Prostate gland (tissue), 2 donors: Measurements from ENCODE around the gene EBF3. TPM values are rescaled to one million over a fixed set of nuclear protein-coding genes. Genes with fewer than 3 reads are reported as not detected.

ENCODE experiments used
- DNase-seq: peaks from one replicate; pipeline ENCODE4 v3.0.0-alpha.2; 2019; ENCODE audit warnings: low spot score
- H3K27ac ChIP-seq, 2 donors: fragments of 200-600 bp; sonication (generic); 2 replicates each; pipeline ENCODE4 v1.5.1; 2017 to 2019
- H3K27me3 ChIP-seq: fragments of 200-600 bp; sonication (generic); replicated peaks from 2 replicates; pipeline ENCODE4 v1.5.1; 2019; ENCODE audit not compliant: insufficient read depth
- H3K36me3 ChIP-seq, 2 donors: fragments of 200-600 bp; sonication (generic); 1 replicate in 1 of 2; 2 replicates in 1 of 2; pipeline versions ENCODE4 v1.5.1 to v1.8.1; 2017 to 2019
- H3K4me1 ChIP-seq: fragments of 200-600 bp; sonication (generic); replicated peaks from 2 replicates; pipeline ENCODE4 v1.5.1; 2019
- H3K4me3 ChIP-seq, 2 donors: fragments of 200-600 bp; sonication (generic); 2 replicates each; pipeline ENCODE4 v1.5.1; 2017 to 2019
- H3K9me3 ChIP-seq: fragments of 200-600 bp; sonication (generic); 2 replicates; pipeline ENCODE4 v1.5.1; 2017
- POLR2A ChIP-seq: fragments of 450-650 bp; IDR thresholded peaks from one replicate; pipeline ENCODE4 v1.6.1; 2016; ENCODE audit warnings: antibody characterized with exemption, mild to moderate bottlenecking
- POLR2AphosphoS5 ChIP-seq: sonication (generic); formaldehyde crosslinking; IDR thresholded peaks from one replicate; pipeline ENCODE4 v1.6.1; 2017; ENCODE audit warnings: antibody characterized with exemption
- WGBS: methylation state at CpG from one replicate; pipeline ENCODE4 v1.1.5; 2018; 5-methylcytosine and 5-hydroxymethylcytosine counted together
- intact Hi-C: fragments of 100-400 bp; cut with DNase I; formaldehyde crosslinking; loops from one replicate; pipeline ENCODE4 v1.14.2; 2022
- total RNA-seq, 2 donors: library from RNA; depleted of rRNA; stranded (reverse); fragments of >200 nt; gene quantifications; one replicate each; pipeline ENCODE4 v1.1.0, GENCODE V29; 2016
- TF ChIP-seq, protein P1 (sequence below), 4 experiments: fragments of 200-600 bp in 2 of 4; fragments of 450-650 bp in 2 of 4; sonication (generic) in 2 of 4; IDR thresholded peaks; 1 replicate in 3 of 4; 2 replicates in 1 of 4; pipeline ENCODE4 v1.5.1; 2016 to 2019; ENCODE audit warnings: antibody characterized with exemption in 4 of 4, mild to moderate bottlenecking in 2 of 4, moderate library complexity in 2 of 4

EBF3 gene
- total RNA-seq, 2 donors from 2014 or later = 1.5 to 7.8 TPM

DNA sequence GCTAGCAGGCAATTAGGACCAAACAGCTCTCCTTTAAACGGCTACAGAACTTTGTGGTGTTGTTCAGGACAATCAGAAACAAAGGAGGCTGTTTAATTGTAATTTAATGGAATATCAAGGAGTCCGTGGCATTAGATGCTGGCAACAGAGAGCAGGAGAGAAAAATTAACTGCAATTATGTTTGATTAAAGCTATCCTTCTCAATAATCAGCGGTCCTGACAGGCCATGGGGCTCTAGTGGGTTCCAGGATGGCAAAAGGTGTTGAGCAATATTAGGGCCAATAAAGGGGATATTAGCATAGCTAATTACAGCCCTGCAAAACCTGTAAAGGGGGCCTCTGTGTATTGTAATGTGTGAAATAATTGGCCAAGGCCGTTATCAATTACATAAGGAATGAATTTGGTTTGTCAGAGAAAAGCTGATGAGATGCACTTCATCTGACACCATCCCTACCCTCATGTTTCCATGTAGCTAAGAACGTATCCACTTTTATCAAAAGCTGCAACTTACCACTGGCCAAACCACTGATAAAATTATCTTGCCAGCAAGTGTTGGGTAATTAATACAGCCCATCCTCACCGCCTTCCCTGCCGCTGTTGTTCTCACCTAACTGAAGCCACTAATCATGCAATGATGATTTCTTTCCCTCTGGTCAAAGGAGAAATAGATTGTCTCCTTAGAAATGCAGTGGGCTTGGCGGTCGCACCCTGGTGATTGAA lies 81.6 kb downstream of the EBF3 start:
- WGBS = 76% methylated on average over 9 of the region's 9 CpGs
- Histone ChIP-seq H3K9me3 (no peaks in the 10 kb centered on the region), H3K27me3 (no peaks in the 10 kb centered on the region), H3K36me3 (no peaks in the 10 kb centered on the region), H3K4me1 (no peaks in the 10 kb centered on the region), H3K27ac (no peak overlapping the region), H3K4me3 (no peak overlapping the region)
- TF ChIP-seq, protein P1, sequence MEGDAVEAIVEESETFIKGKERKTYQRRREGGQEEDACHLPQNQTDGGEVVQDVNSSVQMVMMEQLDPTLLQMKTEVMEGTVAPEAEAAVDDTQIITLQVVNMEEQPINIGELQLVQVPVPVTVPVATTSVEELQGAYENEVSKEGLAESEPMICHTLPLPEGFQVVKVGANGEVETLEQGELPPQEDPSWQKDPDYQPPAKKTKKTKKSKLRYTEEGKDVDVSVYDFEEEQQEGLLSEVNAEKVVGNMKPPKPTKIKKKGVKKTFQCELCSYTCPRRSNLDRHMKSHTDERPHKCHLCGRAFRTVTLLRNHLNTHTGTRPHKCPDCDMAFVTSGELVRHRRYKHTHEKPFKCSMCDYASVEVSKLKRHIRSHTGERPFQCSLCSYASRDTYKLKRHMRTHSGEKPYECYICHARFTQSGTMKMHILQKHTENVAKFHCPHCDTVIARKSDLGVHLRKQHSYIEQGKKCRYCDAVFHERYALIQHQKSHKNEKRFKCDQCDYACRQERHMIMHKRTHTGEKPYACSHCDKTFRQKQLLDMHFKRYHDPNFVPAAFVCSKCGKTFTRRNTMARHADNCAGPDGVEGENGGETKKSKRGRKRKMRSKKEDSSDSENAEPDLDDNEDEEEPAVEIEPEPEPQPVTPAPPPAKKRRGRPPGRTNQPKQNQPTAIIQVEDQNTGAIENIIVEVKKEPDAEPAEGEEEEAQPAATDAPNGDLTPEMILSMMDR (IDR thresholded peaks at IDR 0.05) = no peak
- TF ChIP-seq POLR2AphosphoS5 = no peak
- TF ChIP-seq POLR2A = no peak
- no peak for DNase-seq
- intact Hi-C loops = no loop called here

DNA sequence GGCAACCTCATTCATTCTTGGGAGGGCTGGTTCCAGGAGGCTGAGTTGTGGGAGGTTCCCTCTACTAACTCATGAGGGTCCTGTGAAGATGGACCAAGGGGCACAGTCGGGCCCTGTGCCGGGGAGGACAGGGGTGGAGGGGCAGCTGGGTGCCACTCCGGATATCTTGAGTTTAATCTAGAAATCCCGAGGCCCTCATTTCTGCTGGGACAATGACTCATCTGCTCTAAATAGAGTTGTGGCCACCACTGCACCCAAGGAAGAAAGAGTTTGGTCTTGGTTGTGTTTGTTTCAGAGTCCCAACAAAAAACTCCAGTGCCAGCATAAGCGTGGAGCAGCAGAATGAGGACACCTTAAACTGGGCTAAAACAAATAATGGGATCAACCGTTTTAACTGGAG lies 82.4 kb downstream of the EBF3 start:
- H3K36me3 ChIP-seq = no peaks in the 10 kb centered on the region
- intact Hi-C loops = no loop called here
- no peaks in the 10 kb centered on the region for H3K4me1 ChIP-seq
- H3K27me3 ChIP-seq = no peaks in the 10 kb centered on the region
- 61% methylated on average over 6 of the region's 6 CpGs for WGBS
- no peak overlapping the region for H3K4me3 ChIP-seq
- DNase-seq = no peak
- H3K27ac ChIP-seq = no peak overlapping the region
- TF ChIP-seq POLR2A (no peak), POLR2AphosphoS5 (no peak)
- TF ChIP-seq, protein P1 (IDR thresholded peaks at IDR 0.05) = no peak
- no peaks in the 10 kb centered on the region for H3K9me3 ChIP-seq

DNA sequence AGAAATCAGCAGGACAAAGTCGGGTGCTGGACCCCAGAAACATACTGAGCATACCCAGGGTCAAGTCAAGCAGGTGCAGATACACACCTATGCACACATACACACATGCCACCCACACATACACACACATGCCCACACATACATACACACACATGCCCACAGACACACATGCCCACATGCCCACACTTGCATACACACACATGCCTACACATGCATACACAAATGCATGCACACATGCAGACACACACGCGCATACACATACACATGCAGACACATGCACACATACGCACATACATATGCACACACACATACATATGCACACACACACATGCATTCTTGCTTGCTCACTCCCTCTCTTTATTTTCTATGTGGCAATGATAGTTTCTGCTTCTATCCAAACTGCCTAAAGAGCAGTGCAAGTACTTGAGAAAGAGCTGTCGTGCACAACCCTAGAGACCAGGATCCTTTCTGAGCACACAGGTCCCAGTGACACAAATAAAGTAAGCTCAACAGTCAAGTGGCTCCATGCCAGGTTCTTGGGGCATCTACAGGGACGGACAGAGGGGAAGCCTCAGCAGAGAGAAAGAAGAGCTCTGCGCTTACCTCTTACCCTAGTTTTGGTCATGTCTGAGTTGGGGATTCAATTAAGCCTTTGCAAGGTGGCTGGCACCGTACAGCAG lies 83.7 kb downstream of the EBF3 start:
- H3K9me3 ChIP-seq = no peaks in the 10 kb centered on the region
- intact Hi-C loops = no loop called here
- H3K27me3 ChIP-seq = no peaks in the 10 kb centered on the region
- H3K4me1 ChIP-seq = no peaks in the 10 kb centered on the region
- H3K27ac ChIP-seq = no peak overlapping the region
- no peak overlapping the region for H3K4me3 ChIP-seq
- no peak for DNase-seq
- TF ChIP-seq POLR2A (no peak), POLR2AphosphoS5 (no peak)
- TF ChIP-seq, protein P1 (IDR thresholded peaks at IDR 0.05) = no peak
- no peaks in the 10 kb centered on the region for H3K36me3 ChIP-seq
- 76% methylated on average over 8 of the region's 8 CpGs for WGBS

GRCh38 chr10:129879655-129880054 lies 84.4 kb downstream of the EBF3 start:
- no peaks in the 10 kb centered on the region for H3K9me3 ChIP-seq
- no peaks in the 10 kb centered on the region for H3K27me3 ChIP-seq

More at GRCh38 chr10:129879655-129880054, 84.4 kb downstream of the EBF3 start:
- no peak overlapping the region for H3K27ac ChIP-seq
- 89% methylated on average over 14 of the region's 14 CpGs for WGBS
- H3K4me1 ChIP-seq = no peaks in the 10 kb centered on the region
- intact Hi-C loops = no loop called here
- H3K4me3 ChIP-seq = no peak overlapping the region
- DNase-seq = no peak
- no peaks in the 10 kb centered on the region for H3K36me3 ChIP-seq
- TF ChIP-seq POLR2A (no peak), POLR2AphosphoS5 (no peak)
- TF ChIP-seq, protein P1 (IDR thresholded peaks at IDR 0.05) = no peak
